ENCODE measurements around the gene SNX18.
A peak's percentile ranks its signal among the peaks of the same experiment; 100 is the strongest.
"Not testable (repeated sequence)": the region's sequence is repeated elsewhere in the genome, so short reads cannot be mapped to it uniquely, and the experiment has no call there.

Gene SNX18, protein sequence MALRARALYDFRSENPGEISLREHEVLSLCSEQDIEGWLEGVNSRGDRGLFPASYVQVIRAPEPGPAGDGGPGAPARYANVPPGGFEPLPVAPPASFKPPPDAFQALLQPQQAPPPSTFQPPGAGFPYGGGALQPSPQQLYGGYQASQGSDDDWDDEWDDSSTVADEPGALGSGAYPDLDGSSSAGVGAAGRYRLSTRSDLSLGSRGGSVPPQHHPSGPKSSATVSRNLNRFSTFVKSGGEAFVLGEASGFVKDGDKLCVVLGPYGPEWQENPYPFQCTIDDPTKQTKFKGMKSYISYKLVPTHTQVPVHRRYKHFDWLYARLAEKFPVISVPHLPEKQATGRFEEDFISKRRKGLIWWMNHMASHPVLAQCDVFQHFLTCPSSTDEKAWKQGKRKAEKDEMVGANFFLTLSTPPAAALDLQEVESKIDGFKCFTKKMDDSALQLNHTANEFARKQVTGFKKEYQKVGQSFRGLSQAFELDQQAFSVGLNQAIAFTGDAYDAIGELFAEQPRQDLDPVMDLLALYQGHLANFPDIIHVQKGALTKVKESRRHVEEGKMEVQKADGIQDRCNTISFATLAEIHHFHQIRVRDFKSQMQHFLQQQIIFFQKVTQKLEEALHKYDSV

GRCh38 chr5:54517512-54518145, at the start of gene SNX18:
TSS of gene SNX18 (plus strand) at chr5:54517759. CDS start at chr5:54517953, 194 bp downstream.
- DNase-seq (ENCODE audit: low read depth in 2 of 2): peak; percentile 80 to 84

- DNase-seq (ENCODE audit: low read depth in 2 of 2): no peak
These were observed 47.9 kb upstream of the SNX18 start for GRCh38 chr5:54469622-54470021.

DNA sequence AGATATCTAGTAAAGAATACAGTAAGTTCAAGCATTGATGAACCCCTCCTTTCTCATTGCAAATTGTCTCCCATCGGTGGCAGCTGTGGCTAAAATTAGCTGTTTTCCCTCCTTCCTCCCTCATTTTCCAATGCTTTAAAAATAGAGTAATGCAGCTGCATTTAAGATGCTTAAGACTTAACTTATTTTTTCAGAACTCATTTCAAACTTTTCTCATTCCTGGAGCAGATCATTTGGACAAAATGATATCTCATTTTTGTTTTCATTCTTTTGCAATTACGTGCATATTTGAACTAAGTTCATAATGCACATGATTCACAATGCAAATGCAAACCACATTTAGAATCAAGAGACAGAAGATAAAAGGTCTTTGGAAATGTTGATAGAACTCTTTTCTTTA, 47.4 kb upstream of the SNX18 start:
- no peak for DNase-seq (ENCODE audit: low read depth in 2 of 2)

DNA sequence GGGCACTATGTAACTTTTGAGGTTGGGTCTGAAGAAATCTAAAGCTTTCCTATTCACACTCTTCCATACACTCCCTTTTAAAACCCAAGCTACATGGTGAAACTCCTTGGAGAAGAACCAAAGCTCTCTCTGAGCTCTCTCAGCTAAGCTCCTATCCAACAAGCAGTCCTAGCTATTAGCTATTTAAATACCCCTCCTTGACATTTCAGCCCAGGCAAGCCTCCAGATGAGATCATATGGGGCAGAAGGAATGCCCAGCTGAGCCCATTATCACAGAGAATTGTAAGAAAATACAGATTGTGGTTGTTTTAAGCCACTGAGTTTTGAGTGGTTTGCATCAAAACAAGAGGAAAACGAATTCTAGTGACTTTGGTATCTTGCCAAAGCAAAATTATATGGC, 46.9 kb upstream of the SNX18 start:
- no peak for DNase-seq (ENCODE audit: low read depth in 2 of 2)

DNA sequence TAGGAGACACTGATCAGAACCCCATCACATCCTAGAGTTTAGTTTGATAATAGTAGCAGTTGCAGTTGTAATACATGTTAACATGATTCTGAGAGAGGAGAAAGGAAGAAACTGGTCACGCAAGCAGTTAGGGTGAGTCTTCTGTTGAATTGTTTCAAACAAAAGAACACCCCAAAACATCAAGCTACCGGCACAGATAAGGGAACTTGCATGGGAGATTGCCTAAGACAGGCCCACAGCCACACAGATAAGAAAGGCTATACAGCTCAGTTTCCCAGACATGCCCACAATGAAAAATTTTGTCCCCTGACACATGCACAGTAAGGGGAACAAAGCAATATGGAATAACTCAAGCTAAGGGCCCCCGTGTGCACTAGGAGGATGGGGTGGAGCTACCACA, 46.2 kb upstream of the SNX18 start:
- DNase-seq (ENCODE audit: low read depth in 2 of 2): no peak

- DNase-seq (ENCODE audit: low read depth in 2 of 2): no peak
These were observed 40.9 kb upstream of the SNX18 start for GRCh38 chr5:54476682-54477081.

DNA sequence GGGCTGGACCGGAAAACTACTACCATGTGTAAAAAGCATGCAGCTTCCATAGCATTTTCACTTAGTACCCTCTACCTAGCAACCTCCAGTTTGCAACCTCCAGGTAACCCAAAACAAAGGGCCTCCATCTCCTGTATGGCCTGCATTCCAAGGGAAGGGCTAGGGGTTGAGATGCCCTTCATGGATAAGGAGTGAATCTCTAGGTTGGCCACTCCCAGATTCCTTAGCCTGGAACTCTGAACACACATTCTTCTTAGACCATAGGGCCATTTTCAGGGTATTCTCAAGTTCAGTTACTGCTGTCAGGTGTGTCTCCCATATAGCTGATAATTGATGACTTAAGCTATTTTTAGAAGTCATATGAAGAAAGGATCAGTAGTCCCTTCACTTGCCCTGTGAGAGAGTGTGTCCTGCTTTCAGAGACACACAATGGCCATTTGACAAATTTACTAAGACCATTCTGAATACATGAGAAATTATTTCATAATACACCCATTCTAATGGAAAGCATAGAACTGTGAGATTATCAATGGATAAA, 39.5 kb upstream of the SNX18 start:
- DNase-seq (ENCODE audit: low read depth in 2 of 2): no peak

DNA sequence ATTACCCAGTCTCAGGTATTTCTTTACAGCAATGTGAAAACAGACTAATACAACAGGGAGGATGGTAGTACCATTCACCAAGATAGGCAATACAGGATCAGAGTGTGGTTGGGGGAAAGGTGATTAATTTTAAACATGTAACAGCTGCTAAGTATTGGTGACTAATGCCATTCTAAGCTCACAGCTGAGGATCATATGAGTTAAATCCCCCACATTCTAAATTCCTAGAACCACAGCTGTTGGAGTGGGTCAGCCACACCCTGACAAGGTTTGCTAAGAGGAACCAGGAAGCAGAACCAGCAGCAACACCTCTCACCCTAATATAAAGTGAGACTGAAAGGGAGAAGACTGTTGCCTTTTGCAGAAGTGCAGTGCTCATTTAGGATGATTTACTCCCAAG, 37.3 kb upstream of the SNX18 start:
- DNase-seq (ENCODE audit: low read depth in 2 of 2): no peak

DNA sequence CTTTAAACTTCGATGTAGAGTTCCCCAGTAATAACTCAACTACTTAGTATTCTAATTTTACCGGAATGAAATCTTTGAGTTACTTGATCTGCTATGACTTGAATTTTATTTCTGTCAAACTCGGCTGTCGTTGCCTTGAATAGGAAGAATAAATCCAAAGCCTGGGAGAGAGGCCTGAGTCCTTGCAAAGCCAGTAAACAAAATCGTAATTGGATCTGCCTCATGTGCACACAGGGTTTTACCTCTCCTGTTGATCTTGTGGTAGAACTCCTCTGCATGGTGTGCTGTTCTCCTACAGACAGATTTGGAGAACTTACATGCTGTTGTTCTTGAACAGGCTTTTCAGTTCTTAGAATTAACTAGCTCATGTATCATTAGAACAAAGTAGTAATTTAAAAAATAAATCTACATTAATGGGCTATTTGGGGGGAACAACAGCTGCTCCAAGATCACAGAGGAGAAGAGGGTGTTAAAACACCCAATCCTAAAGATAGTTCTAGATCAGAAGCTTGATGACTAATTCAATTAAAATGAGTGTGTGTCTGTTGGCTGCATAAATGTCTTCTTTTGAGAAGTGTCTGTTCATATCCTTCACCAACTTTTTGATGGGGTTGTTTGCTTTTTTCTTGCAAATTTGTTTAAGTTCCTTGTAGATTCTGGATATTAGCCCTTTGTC, 33.2 kb upstream of the SNX18 start:
- DNase-seq (ENCODE audit: low read depth in 2 of 2): no peak

GRCh38 chr5:54485659-54486058, 31.9 kb upstream of the SNX18 start:
- DNase-seq (ENCODE audit: low read depth in 2 of 2): not testable (repeated sequence)

DNA sequence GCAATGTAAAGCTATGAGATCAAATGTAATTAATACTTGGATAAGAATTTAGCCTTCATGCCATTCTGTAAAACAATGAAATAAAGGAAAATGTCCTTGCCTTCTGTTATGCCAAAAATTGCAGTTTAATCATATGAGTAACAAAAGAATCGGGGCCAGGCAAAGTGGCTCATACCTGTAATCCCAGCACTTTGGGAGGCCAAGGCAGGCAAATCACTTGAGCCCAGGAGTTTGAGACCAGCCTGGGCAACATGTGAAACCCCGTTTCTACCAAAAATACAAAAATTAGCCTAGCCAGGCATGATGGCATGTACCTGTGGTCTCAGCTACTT, 27.9 kb upstream of the SNX18 start:
- not testable (repeated sequence) for DNase-seq (ENCODE audit: low read depth in 2 of 2)

GRCh38 chr5:54491326-54491725, 26.2 kb upstream of the SNX18 start:
- no peak for DNase-seq (ENCODE audit: low read depth in 2 of 2)

DNA sequence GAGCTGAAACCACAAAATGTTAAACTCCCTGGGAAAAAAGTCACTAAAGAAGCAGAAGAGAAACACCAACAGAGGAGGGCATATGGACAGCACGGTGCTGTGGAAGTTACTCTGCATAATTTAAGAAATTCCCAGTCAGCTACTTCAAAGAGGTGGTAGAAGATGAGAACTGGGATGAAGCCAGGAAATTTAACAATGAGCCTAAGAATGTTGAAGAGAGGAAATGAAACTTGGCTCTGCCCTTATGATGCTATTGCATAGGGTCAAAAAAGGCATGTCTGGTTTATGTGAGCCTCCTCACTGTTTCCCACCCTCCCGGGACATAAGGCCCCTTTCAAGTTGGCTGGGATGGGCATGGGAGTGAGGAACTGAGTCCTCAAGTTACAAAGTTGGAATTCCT, 25.4 kb upstream of the SNX18 start:
- DNase-seq (ENCODE audit: low read depth in 2 of 2): no peak

DNA sequence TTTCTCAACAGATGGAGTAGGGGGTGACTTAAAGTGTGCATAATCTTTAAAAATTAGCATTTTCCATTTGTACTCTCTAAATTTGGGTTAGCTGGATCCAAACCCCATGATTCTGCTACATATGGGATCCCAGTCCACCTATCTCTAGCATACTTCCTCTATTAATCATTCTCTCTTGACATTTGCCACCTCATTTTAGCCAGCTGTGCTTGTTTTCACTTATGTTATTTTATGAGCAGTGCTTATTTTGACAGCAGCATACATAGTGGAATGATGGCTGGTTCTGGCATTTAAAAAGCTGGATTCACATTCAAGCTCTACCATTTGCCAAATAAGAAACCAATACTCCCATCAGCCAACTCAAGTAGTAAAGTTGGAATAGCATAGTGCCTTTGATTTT, 22.5 kb upstream of the SNX18 start:
- no peak for DNase-seq (ENCODE audit: low read depth in 2 of 2)

DNA sequence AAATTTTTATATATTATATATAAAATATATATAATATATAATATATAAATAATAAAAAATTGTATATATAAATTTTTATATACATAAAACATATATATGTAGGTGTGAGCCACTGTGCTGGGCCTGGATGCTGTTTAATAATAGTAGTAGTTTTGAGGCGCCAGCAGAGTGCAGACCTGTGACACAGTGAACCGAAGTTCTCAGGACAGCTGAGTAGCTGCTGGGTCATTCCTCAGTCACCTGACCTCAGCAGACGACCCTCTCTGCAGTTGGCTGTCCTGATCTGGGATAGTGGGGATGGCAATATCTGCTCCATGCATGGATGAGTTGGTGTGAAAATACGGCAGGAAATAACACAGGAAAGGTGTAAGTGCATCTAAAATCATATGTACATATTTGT, 3.3 kb upstream of the SNX18 start:
- DNase-seq (ENCODE audit: low read depth in 2 of 2): no peak

GRCh38 chr5:54514841-54515432, 2.6 kb upstream of the SNX18 start:
- DNase-seq (ENCODE audit: low read depth in 2 of 2): no peak

DNA sequence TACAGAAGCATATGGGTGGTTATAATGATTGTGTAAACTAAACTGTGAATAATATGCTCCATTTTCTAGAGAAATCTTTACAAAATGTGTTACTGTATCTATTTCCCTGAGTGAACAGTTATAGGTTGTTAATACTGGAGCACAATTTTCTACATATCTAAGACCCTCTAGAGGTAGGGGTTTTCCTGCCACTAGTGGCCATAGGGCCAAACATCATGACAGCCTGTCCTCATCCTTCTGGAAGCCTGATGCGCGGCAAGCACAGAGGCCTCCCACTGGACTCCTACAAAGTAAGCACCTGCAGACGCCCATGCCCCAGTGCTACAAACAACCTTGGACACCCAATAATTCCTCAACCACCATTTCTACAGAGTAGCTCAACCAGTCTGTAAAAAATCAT, 1.9 kb upstream of the SNX18 start:
- no peak for DNase-seq (ENCODE audit: low read depth in 2 of 2)

DNA sequence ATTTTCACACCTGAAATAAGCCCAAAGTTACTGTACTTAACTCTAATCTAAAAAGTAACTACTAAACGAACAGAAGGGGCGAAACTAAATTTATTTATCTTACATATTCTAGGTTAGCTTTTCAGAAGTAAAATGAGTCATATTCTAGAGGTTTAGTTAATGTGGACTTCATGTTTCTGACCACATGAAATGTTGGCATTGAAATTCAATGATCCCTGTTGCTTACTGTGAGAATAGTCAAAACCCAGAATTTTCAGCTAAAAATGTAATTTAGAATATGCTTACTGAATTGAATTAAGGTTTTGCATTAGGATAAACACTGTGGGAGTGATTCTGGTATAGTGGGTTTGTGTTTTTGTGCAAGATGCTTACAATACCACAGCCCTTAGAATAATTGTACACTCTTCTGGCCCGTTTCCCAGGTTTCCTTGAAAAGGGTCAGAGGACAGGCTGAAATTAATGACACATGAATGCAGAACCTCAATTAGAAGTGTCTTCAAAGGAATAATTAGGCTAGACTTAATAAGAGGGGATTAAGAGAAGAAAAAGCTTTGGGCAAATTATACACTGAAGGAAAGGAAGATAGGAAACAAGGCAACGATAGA, 1.4 kb upstream of the SNX18 start:
- no peak for DNase-seq (ENCODE audit: low read depth in 2 of 2)

GRCh38 chr5:54517174-54517511, 416 bp upstream of the SNX18 start:
- DNase-seq (ENCODE audit: low read depth in 2 of 2): no peak

GRCh38 chr5:54518146-54518817, 723 bp downstream of the SNX18 start:
- DNase-seq (ENCODE audit: low read depth in 2 of 2): peak; percentile 14 to 27

All from activated CD8-positive, alpha-beta memory T cell treated with anti-CD3 and anti-CD28 coated beads for 4 hours (primary cell).